Activated gamma-delta T cell treated with anti-CD3 and anti-CD28 coated beads, Interleukin-2, amount 50 U/mL, for 16 hours (primary cell): ENCODE data around the gene ATP11B.

ENCODE experiments used
- DNase-seq: peaks from one replicate; pipeline ENCODE4 v3.0.0-alpha.2; 2020; ENCODE audit warnings: low read depth

The ATP11B gene

GRCh38 chr3:182910936-182911781 is 117.9 kb downstream of the ATP11B start:
- DNase-seq, result no peak

- DNase-seq, result no peak
These were observed 118.4 kb downstream of the ATP11B start for GRCh38 chr3:182911782-182912111.

- no peak for DNase-seq
These were observed 119.2 kb downstream of the ATP11B start for GRCh38 chr3:182912474-182912873.

GRCh38 chr3:182913889-182914288 is 120.6 kb downstream of the ATP11B start:
- DNase-seq, result no peak

- no peak for DNase-seq
These were observed 121.0 kb downstream of the ATP11B start for GRCh38 chr3:182914341-182914740.

GRCh38 chr3:182917134-182917533 is 123.8 kb downstream of the ATP11B start:
- no peak for DNase-seq

- DNase-seq, result no peak
These were observed 126.6 kb downstream of the ATP11B start for GRCh38 chr3:182919866-182920357.

GRCh38 chr3:182920515-182921084 is 127.3 kb downstream of the ATP11B start:
- DNase-seq, result no peak

GRCh38 chr3:182921665-182922355 is 128.5 kb downstream of the ATP11B start:
- no peak for DNase-seq

- DNase-seq, result no peak
These were observed 132.1 kb downstream of the ATP11B start for GRCh38 chr3:182925330-182925943.

- no peak for DNase-seq
These were observed 132.6 kb downstream of the ATP11B start for GRCh38 chr3:182925944-182926337.

GRCh38 chr3:182935803-182936202 is 142.5 kb downstream of the ATP11B start:
- no peak for DNase-seq

GRCh38 chr3:182936239-182936917 is 143.1 kb downstream of the ATP11B start:
- DNase-seq, result no peak

- no peak for DNase-seq
These were observed 143.6 kb downstream of the ATP11B start for GRCh38 chr3:182936918-182937285.

- DNase-seq, result no peak
These were observed 144.2 kb downstream of the ATP11B start for GRCh38 chr3:182937293-182938051.

- DNase-seq, result no peak
These were observed 147.0 kb downstream of the ATP11B start for GRCh38 chr3:182940266-182940808.

GRCh38 chr3:182941719-182942118 is 148.4 kb downstream of the ATP11B start:
- no peak for DNase-seq

GRCh38 chr3:182947888-182948287 is 154.6 kb downstream of the ATP11B start:
- DNase-seq, result no peak

GRCh38 chr3:182948305-182948704 is 155.0 kb downstream of the ATP11B start:
- DNase-seq, result no peak

- DNase-seq, result no peak
These were observed 156.4 kb downstream of the ATP11B start for GRCh38 chr3:182949688-182950087.
